Measurements from ENCODE around the gene PCDH7. TPM values are rescaled to one million over a fixed set of nuclear protein-coding genes. Genes with fewer than 3 reads are reported as not detected.

The PCDH7 gene
- polyA plus RNA-seq, 1 donor from 2014 or later = not detected

DNA sequence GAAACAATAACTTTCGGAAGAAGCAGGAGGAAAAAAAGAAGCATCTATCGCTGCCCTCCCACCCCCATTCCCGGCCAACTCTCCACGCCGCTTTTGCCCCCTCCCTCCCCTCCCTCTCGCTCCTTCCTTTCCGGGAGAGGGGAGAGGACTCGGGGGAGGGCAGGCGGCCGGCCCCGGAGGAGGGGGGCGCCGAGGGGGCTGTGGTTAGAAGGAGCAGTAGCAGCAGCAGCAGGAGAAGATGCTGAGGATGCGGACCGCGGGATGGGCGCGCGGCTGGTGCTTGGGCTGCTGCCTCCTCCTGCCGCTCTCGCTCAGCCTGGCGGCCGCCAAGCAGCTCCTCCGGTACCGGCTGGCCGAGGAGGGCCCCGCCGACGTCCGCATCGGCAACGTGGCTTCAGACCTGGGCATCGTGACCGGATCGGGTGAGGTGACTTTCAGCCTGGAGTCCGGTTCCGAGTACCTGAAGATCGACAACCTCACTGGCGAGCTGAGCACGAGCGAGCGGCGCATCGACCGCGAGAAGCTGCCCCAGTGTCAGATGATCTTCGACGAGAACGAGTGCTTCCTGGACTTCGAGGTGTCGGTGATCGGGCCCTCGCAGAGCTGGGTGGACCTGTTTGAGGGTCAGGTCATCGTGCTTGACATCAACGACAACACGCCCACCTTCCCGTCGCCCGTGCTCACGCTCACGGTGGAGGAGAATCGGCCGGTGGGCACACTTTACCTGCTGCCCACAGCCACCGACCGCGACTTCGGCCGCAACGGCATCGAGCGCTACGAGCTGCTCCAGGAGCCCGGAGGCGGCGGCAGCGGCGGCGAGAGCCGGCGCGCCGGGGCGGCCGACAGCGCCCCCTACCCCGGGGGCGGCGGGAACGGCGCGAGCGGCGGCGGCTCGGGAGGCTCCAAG lies 1.3 kb downstream of the PCDH7 start:
- H3K27me3 Mint-ChIP-seq = peaks cover 47% of the 10 kb centered on the region
- H3K36me3 Mint-ChIP-seq = no peaks in the 10 kb centered on the region
- H3K4me3 Mint-ChIP-seq = no peak overlapping the region
- peaks cover 0 to 5% (median 5%) of the 10 kb centered on the region in 3 donors for H3K9me3 Mint-ChIP-seq
- no peak overlapping the region for H3K27ac Mint-ChIP-seq
- peaks cover 2 to 10% (median 4%) of the 10 kb centered on the region in 3 donors for H3K4me1 Mint-ChIP-seq

DNA sequence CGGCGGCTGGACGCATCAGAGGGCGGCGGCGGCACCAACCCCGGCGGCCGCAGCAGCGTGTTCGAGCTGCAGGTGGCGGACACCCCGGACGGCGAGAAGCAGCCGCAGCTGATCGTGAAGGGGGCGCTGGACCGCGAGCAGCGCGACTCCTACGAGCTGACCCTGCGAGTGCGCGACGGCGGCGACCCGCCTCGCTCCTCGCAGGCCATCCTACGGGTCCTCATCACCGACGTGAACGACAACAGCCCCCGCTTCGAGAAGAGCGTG lies 1.9 kb downstream of the PCDH7 start:
- H3K27ac Mint-ChIP-seq = no peak overlapping the region
- H3K27me3 Mint-ChIP-seq = peaks cover 44% of the 10 kb centered on the region
- H3K36me3 Mint-ChIP-seq = no peaks in the 10 kb centered on the region
- H3K4me1 Mint-ChIP-seq = peaks cover 0 to 8% (median 4%) of the 10 kb centered on the region in 3 donors
- H3K9me3 Mint-ChIP-seq = peaks cover 0 to 5% (median 5%) of the 10 kb centered on the region in 3 donors
- no peak overlapping the region for H3K4me3 Mint-ChIP-seq

GRCh38 chr4:30722359-30723200 lies 2.4 kb downstream of the PCDH7 start:
- Mint-ChIP-seq H3K36me3 (no peaks in the 10 kb centered on the region), H3K9me3 (peaks cover 0 to 5% (median 5%) of the 10 kb centered on the region in 3 donors), H3K4me3 (no peak overlapping the region), H3K27me3 (peaks cover 40% of the 10 kb centered on the region), H3K27ac (no peak overlapping the region), H3K4me1 (peaks cover 0 to 8% (median 4%) of the 10 kb centered on the region in 3 donors)

DNA sequence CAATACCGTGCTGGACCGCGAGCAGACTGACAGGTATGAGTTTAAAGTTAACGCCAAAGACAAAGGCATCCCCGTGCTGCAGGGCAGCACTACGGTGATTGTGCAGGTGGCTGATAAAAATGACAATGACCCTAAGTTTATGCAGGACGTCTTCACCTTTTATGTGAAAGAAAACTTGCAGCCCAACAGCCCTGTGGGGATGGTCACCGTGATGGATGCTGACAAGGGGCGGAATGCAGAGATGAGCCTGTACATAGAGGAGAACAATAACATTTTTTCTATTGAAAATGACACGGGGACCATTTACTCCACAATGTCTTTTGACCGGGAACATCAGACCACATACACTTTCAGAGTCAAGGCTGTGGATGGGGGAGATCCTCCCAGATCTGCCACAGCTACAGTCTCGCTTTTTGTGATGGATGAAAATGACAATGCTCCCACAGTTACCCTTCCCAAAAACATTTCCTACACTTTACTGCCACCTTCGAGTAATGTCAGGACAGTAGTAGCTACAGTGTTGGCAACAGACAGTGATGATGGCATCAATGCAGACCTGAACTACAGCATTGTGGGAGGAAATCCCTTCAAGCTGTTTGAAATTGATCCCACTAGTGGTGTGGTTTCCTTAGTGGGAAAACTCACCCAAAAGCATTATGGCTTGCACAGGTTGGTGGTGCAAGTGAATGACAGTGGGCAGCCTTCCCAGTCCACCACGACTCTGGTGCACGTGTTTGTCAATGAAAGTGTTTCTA lies 3.2 kb downstream of the PCDH7 start:
- H3K27ac Mint-ChIP-seq = no peak overlapping the region
- peaks cover 0 to 5% (median 5%) of the 10 kb centered on the region in 3 donors for H3K9me3 Mint-ChIP-seq
- H3K4me3 Mint-ChIP-seq = no peak overlapping the region
- H3K4me1 Mint-ChIP-seq = peaks cover 0 to 8% (median 2%) of the 10 kb centered on the region in 3 donors
- no peaks in the 10 kb centered on the region for H3K36me3 Mint-ChIP-seq
- peaks cover 33% of the 10 kb centered on the region for H3K27me3 Mint-ChIP-seq

GRCh38 chr4:30724247-30724646 lies 4.1 kb downstream of the PCDH7 start:
- peaks cover 0 to 3% (median 0%) of the 10 kb centered on the region in 3 donors for H3K4me1 Mint-ChIP-seq
- H3K27ac Mint-ChIP-seq = no peak overlapping the region
- H3K36me3 Mint-ChIP-seq = no peaks in the 10 kb centered on the region
- H3K4me3 Mint-ChIP-seq = no peak overlapping the region
- H3K27me3 Mint-ChIP-seq = peaks cover 25% of the 10 kb centered on the region
- peaks cover 0 to 5% (median 5%) of the 10 kb centered on the region in 3 donors for H3K9me3 Mint-ChIP-seq

- Mint-ChIP-seq H3K36me3 (no peaks in the 10 kb centered on the region), H3K27ac (no peak overlapping the region), H3K4me1 (peaks cover 0 to 3% (median 0%) of the 10 kb centered on the region in 3 donors), H3K9me3 (peaks cover 0 to 5% (median 5%) of the 10 kb centered on the region in 3 donors), H3K4me3 (no peak overlapping the region), H3K27me3 (peaks cover 17% of the 10 kb centered on the region)
Observed at GRCh38 chr4:30725562-30725961, 5.4 kb downstream of the PCDH7 start.

- Mint-ChIP-seq H3K27me3 (peaks cover 13% of the 10 kb centered on the region), H3K36me3 (no peaks in the 10 kb centered on the region), H3K27ac (no peak overlapping the region), H3K4me1 (peaks cover 0 to 2% (median 0%) of the 10 kb centered on the region in 3 donors), H3K9me3 (peaks cover 0 to 5% (median 5%) of the 10 kb centered on the region in 3 donors), H3K4me3 (no peak overlapping the region)
Observed at GRCh38 chr4:30726090-30726675, 6.0 kb downstream of the PCDH7 start.

- H3K4me1 Mint-ChIP-seq = peaks cover 0 to 2% (median 0%) of the 10 kb centered on the region in 3 donors
- H3K9me3 Mint-ChIP-seq = peaks cover 0 to 5% (median 5%) of the 10 kb centered on the region in 3 donors
- H3K27ac Mint-ChIP-seq = no peak overlapping the region
- H3K27me3 Mint-ChIP-seq = peaks cover 8% of the 10 kb centered on the region
- H3K4me3 Mint-ChIP-seq = no peak overlapping the region
- no peaks in the 10 kb centered on the region for H3K36me3 Mint-ChIP-seq
Observed at GRCh38 chr4:30727409-30727808, 7.2 kb downstream of the PCDH7 start.

DNA sequence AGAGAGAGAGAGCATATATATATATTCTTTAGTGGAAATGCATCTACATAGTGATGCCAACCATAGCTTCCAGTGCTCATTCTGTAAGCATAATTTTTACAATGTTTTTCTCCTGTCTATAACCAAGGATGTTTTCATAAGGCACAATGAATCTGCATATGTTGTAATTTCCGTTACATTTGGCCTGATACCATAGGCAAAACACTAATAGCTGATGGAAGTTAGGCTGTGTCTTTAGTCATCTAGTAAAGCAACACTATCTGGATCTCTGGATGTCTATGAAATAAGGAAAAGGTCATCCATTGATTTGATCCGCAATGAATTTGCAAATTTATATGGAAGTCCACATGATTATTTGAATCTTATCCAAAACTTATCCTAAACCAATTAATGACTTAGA lies 8.1 kb downstream of the PCDH7 start:
- peaks cover 0 to 2% (median 0%) of the 10 kb centered on the region in 3 donors for H3K4me1 Mint-ChIP-seq
- no peak overlapping the region for H3K4me3 Mint-ChIP-seq
- H3K27ac Mint-ChIP-seq = no peak overlapping the region
- no peaks in the 10 kb centered on the region for H3K36me3 Mint-ChIP-seq
- H3K9me3 Mint-ChIP-seq = peaks cover 0 to 3% (median 2%) of the 10 kb centered on the region in 3 donors
- peaks cover 2% of the 10 kb centered on the region for H3K27me3 Mint-ChIP-seq

DNA sequence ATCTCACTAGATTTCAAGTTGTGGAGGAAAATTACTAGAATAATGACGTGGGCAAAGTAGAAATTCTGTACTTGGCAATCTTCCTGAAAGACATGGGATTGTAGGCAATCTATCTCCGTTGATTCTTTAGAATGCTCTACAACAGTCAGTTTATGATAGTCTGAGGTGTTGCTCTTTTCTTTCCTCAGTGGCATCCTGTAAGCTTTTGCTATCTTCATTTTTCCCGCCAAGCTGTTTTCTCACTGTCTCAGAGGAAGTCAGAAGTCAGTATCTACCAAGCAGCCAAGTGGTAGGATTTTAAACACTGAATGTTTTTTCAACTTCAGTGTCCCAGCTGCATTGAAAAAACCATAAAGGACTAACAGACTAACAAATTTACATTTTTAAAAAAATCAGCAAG lies 23.7 kb downstream of the PCDH7 start:
- Mint-ChIP-seq H3K27me3 (no peaks in the 10 kb centered on the region), H3K9me3 (peaks cover 2 to 4% (median 2%) of the 10 kb centered on the region in 3 donors), H3K4me1 (no peaks in the 10 kb centered on the region), H3K27ac (no peak overlapping the region), H3K4me3 (no peak overlapping the region), H3K36me3 (no peaks in the 10 kb centered on the region)

GRCh38 chr4:30744386-30744785 lies 24.2 kb downstream of the PCDH7 start:
- Mint-ChIP-seq H3K36me3 (no peaks in the 10 kb centered on the region), H3K27me3 (no peaks in the 10 kb centered on the region), H3K4me1 (no peaks in the 10 kb centered on the region), H3K4me3 (no peak overlapping the region), H3K9me3 (peaks cover 2 to 7% (median 2%) of the 10 kb centered on the region in 3 donors), H3K27ac (no peak overlapping the region)

- Mint-ChIP-seq H3K4me3 (no peak overlapping the region), H3K36me3 (no peaks in the 10 kb centered on the region), H3K4me1 (no peaks in the 10 kb centered on the region), H3K27ac (no peak overlapping the region), H3K9me3 (peaks cover 2 to 7% (median 2%) of the 10 kb centered on the region in 3 donors), H3K27me3 (no peaks in the 10 kb centered on the region)
Observed at GRCh38 chr4:30744957-30745640, 24.9 kb downstream of the PCDH7 start.

DNA sequence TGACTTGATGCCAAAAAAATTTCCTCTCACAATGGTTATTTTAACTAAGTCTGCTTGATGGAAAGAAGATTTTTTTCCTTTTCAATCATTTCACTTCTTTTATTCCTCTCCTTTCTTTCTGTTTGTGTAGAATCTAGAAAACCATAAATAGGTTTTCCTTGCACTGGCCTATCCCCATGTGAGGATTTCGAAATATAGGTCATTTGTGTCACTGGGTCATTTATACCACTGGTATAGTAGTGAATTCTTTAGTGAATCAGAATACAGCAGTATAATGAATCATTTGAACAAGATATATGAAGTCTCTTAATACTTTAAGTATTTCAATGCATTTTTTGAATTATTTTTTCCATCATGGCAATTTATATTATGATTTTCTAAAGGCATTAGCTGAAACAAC lies 26.6 kb downstream of the PCDH7 start:
- Mint-ChIP-seq H3K27me3 (no peaks in the 10 kb centered on the region), H3K4me3 (no peak overlapping the region), H3K4me1 (no peaks in the 10 kb centered on the region), H3K36me3 (no peaks in the 10 kb centered on the region), H3K27ac (no peak overlapping the region), H3K9me3 (peaks cover 2 to 11% (median 2%) of the 10 kb centered on the region in 3 donors)

DNA sequence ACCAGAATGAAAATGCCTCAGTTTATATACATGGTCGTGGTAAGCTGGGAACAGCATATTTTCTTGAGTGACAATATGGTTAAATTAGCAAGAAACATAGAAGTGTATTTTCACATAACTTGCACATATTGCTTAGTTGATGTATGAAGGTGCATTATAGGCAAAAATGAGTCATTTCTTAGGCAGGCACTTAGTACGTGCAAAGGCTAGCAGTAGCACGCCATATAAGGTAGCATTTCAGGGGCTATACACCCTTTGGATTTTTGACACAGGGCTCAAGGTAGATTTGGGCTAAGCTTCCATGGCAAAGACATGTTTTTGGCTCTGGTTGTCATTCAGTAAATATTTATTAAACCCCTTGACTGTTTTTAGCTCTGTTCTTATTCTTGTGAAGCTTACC lies 33.1 kb downstream of the PCDH7 start:
- Mint-ChIP-seq H3K9me3 (peaks cover 0 to 11% (median 1%) of the 10 kb centered on the region in 3 donors), H3K27me3 (no peaks in the 10 kb centered on the region), H3K36me3 (no peaks in the 10 kb centered on the region), H3K27ac (no peak overlapping the region), H3K4me1 (no peaks in the 10 kb centered on the region), H3K4me3 (no peak overlapping the region)

All from IgD-negative memory B cell (primary cell).